Fibroblast of lung (primary cell): ENCODE measurements around the gene SLC22A23. TPM values are rescaled to one million over a fixed set of nuclear protein-coding genes. Genes with fewer than 3 reads are reported as not detected.

ENCODE experiments used
- DNase-seq, 2 donors: peaks; one replicate each; pipeline versions ENCODE4 v3.0.0 to v3.0.0-alpha.2; 2010; ENCODE audit warnings: low read depth in 2 of 2
- H2AFZ ChIP-seq: 2 replicates; pipeline ENCODE4 v1.5.1; 2012; ENCODE audit warnings: low read length, control low read depth, inconsistent platforms
- H3K27ac ChIP-seq: 2 replicates; pipeline ENCODE4 v1.5.1; 2011; ENCODE audit warnings: low read length, control low read depth; ENCODE audit not compliant: insufficient read depth
- H3K27me3 ChIP-seq: 2 replicates; pipeline ENCODE4 v1.5.1; 2011; ENCODE audit warnings: mild to moderate bottlenecking, low read length; ENCODE audit not compliant: control insufficient read depth, insufficient read depth
- H3K36me3 ChIP-seq: 2 replicates; pipeline ENCODE4 v1.5.1; 2011; ENCODE audit warnings: low read length; ENCODE audit not compliant: control insufficient read depth, insufficient read depth
- H3K4me1 ChIP-seq: 2 replicates; pipeline ENCODE4 v1.5.1; 2011; ENCODE audit warnings: low read length; ENCODE audit not compliant: control insufficient read depth, insufficient read depth; ENCODE audit errors: extremely low read depth
- H3K4me2 ChIP-seq: 2 replicates; pipeline ENCODE4 v1.5.1; 2011; ENCODE audit warnings: low read length, control low read depth; ENCODE audit not compliant: insufficient read depth; ENCODE audit errors: extremely low read depth
- H3K4me3 ChIP-seq, 4 experiments: fragments of 200-600 bp in 1 of 4; sonication (generic) in 1 of 4; replicated peaks in 1 of 4; 2 replicates each; pipeline ENCODE4 v1.5.1; 2011 to 2016; ENCODE audit warnings: low read length in 4 of 4, low read depth in 3 of 4, mild to moderate bottlenecking in 3 of 4, control low read depth in 2 of 4, inconsistent platforms in 1 of 4, mixed read lengths in 1 of 4; ENCODE audit not compliant: insufficient read depth in 1 of 4; ENCODE audit errors: control extremely low read depth in 1 of 4
- H3K79me2 ChIP-seq: 2 replicates; pipeline ENCODE4 v1.5.1; 2012; ENCODE audit warnings: mild to moderate bottlenecking, low read length, inconsistent platforms; ENCODE audit not compliant: control insufficient read depth, insufficient read depth
- H3K9ac ChIP-seq: 2 replicates; pipeline ENCODE4 v1.5.1; 2011; ENCODE audit warnings: mild to moderate bottlenecking, low read length, control low read depth; ENCODE audit not compliant: insufficient read depth
- H3K9me3 ChIP-seq: 2 replicates; pipeline ENCODE4 v1.5.1; 2012; ENCODE audit warnings: low read depth, low read length; ENCODE audit not compliant: control insufficient read depth, insufficient read depth
- H4K20me1 ChIP-seq: 2 replicates; pipeline ENCODE4 v1.5.1; 2011; ENCODE audit warnings: low read length; ENCODE audit not compliant: control insufficient read depth, insufficient read depth; ENCODE audit errors: extremely low read depth
- CTCF ChIP-seq, 2 donors: IDR thresholded peaks in 1 of 2; conservative IDR thresholded peaks in 1 of 2; 1 replicate in 1 of 2; 2 replicates in 1 of 2; pipeline ENCODE4 v1.5.1; 2011 to 2012; ENCODE audit warnings: low read length in 2 of 2, control low read depth in 1 of 2, inconsistent platforms in 1 of 2, low read depth in 1 of 2, mild to moderate bottlenecking in 1 of 2
- EZH2 ChIP-seq: IDR thresholded peaks from 2 replicates; pipeline ENCODE4 v1.5.1; 2012; ENCODE audit warnings: low read length, control low read depth, mild to moderate bottlenecking; ENCODE audit errors: missing control alignments
- polyA plus RNA-seq, 2 donors: library from polyadenylated mRNA; depleted of rRNA in 1 of 2; stranded (reverse) in 1 of 2; unstranded in 1 of 2; fragments of >200 nt; gene quantifications; 2 replicates each; pipeline ENCODE4 v1.2.1, GENCODE V29; 2011 to 2012; ENCODE audit warnings: missing spikeins in 1 of 2
- total RNA-seq: library from RNA; depleted of rRNA; stranded (reverse); fragments of >200 nt; gene quantifications from 2 replicates; pipeline ENCODE4 v1.2.1, GENCODE V29; 2014

SLC22A23 gene
- total and polyA plus RNA-seq, 2 donors (not counting 1 experiment from before 2014, with no cell fraction given) = 0.37 to 3.0 TPM

- no peak overlapping the region for H3K4me2 ChIP-seq
- DNase-seq = no peak
- H4K20me1 ChIP-seq = no peaks in the 10 kb centered on the region
- H3K9ac ChIP-seq = no peak overlapping the region
- no peaks in the 10 kb centered on the region for H3K4me1 ChIP-seq
- H3K4me3 ChIP-seq = no peak overlapping the region
- peaks cover 2% of the 10 kb centered on the region for H3K27me3 ChIP-seq
- H2AFZ ChIP-seq = no peak overlapping the region
- no peak overlapping the region for H3K27ac ChIP-seq
- no peaks in the 10 kb centered on the region for H3K79me2 ChIP-seq
- no peak for TF ChIP-seq EZH2
- TF ChIP-seq CTCF (conservative IDR thresholded peaks at IDR 0.05 in 1 of 2, IDR thresholded peaks at IDR 0.05 in 1 of 2; ENCODE audit: low read depth in 1 of 2, low read length in 2 of 2) = no peak
- H3K36me3 ChIP-seq = no peaks in the 10 kb centered on the region
- no peaks in the 10 kb centered on the region for H3K9me3 ChIP-seq
These were observed 27.6 kb downstream of the SLC22A23 start for GRCh38 chr6:3429211-3429610.

- no peak for DNase-seq
- Histone ChIP-seq H3K36me3 (no peaks in the 10 kb centered on the region), H2AFZ (no peak overlapping the region), H4K20me1 (no peaks in the 10 kb centered on the region), H3K4me3 (no peak overlapping the region), H3K27ac (no peak overlapping the region), H3K79me2 (no peaks in the 10 kb centered on the region), H3K4me1 (no peaks in the 10 kb centered on the region), H3K27me3 (peaks cover 2% of the 10 kb centered on the region), H3K9ac (no peak overlapping the region), H3K9me3 (no peaks in the 10 kb centered on the region), H3K4me2 (no peak overlapping the region)
- TF ChIP-seq CTCF (conservative IDR thresholded peaks at IDR 0.05 in 1 of 2, IDR thresholded peaks at IDR 0.05 in 1 of 2; ENCODE audit: low read depth in 1 of 2, low read length in 2 of 2) (no peak), EZH2 (no peak)
These were observed 28.1 kb downstream of the SLC22A23 start for GRCh38 chr6:3428700-3429099.

GRCh38 chr6:3428247-3428646 is 28.6 kb downstream of the SLC22A23 start:
- Histone ChIP-seq H2AFZ (no peak overlapping the region), H3K9me3 (no peaks in the 10 kb centered on the region), H3K4me1 (no peaks in the 10 kb centered on the region), H3K9ac (no peak overlapping the region), H3K27me3 (peaks cover 2% of the 10 kb centered on the region), H3K4me3 (no peak overlapping the region), H4K20me1 (no peaks in the 10 kb centered on the region), H3K4me2 (no peak overlapping the region), H3K79me2 (no peaks in the 10 kb centered on the region), H3K36me3 (no peaks in the 10 kb centered on the region), H3K27ac (no peak overlapping the region)
- no peak for TF ChIP-seq EZH2
- no peak for TF ChIP-seq CTCF (conservative IDR thresholded peaks at IDR 0.05 in 1 of 2, IDR thresholded peaks at IDR 0.05 in 1 of 2; ENCODE audit: low read depth in 1 of 2, low read length in 2 of 2)
- no peak for DNase-seq
